AG04449 (cell line): ENCODE results near the gene AIG1.

Source experiments
- CTCF ChIA-PET: fragments of 350-600 bp; formaldehyde crosslinking; extraction: SDS; loops from one replicate; lab custom pipeline; 2021; ENCODE audit warnings: antibody characterized with exemption; lab: Yijun Ruan, JAX
- POLR2A ChIA-PET: fragments of 400-600, 350-600 bp; formaldehyde crosslinking; extraction: SDS; loops from one replicate; lab custom pipeline; 2020; ENCODE audit warnings: antibody characterized with exemption, inconsistent platforms; lab: Yijun Ruan, JAX
- DNase-seq: peaks from one replicate; pipeline ENCODE4 v3.0.0-alpha.2; 2010; ENCODE audit warnings: low read depth, low spot score
- H3K4me3 ChIP-seq: 2 replicates; pipeline ENCODE4 v1.5.1; 2011; ENCODE audit warnings: low read depth, mild to moderate bottlenecking, control low read depth, low read length
- CTCF ChIP-seq: IDR thresholded peaks from one replicate; pipeline ENCODE4 v1.5.1; 2011; ENCODE audit warnings: mild to moderate bottlenecking, moderate library complexity, low read length, control low read depth, inconsistent platforms; ENCODE audit not compliant: insufficient read depth; ENCODE audit errors: missing control alignments

The AIG1 gene

GRCh38 chr6:143109196-143109595 is 48.5 kb downstream of the AIG1 start:
- H3K4me3 ChIP-seq: no peak overlapping the region
- no peak for DNase-seq
- TF ChIP-seq CTCF: no peak
- ChIA-PET POLR2A (no interaction called here), CTCF (interaction anchor here (0.9 to 1.6 kb wide), 3 partner anchors 9 to 319 kb away, joined by 3 to 6 read pairs (median 4); no protein-coding TSS in a partner anchor)

GRCh38 chr6:143110572-143110971 is 49.9 kb downstream of the AIG1 start:
- TF ChIP-seq CTCF: no peak
- POLR2A ChIA-PET: interaction anchor here (0.5 kb wide), 1 partner anchor 340 kb away, joined by 3 read pairs; the partner anchor contains the start of genes ADAT2 and PEX3
- DNase-seq: peak; percentile 53
- CTCF ChIA-PET: interaction anchor here (0.6 kb wide), 1 partner anchor 417 kb away, joined by 3 read pairs; no protein-coding TSS in a partner anchor
- no peak overlapping the region for H3K4me3 ChIP-seq

DNA sequence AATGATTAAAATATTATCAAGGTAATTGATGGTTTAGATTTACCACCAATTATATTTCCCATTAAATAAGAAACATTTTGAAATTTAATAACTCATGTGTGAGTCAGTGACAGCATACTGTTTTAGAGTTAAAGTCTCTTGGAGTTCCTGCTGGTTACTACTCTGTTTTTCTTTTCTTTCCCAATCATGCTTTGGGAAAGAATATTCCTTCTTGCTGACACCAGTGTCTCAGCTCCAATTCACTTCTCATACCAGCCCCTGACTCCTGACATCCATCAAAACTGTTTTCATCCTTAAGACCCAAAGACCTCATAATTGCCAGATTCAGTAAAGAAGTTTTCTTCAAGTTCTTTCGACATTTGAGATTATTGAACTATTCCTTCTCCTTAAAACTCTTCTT is 50.3 kb downstream of the AIG1 start:
- H3K4me3 ChIP-seq: no peak overlapping the region
- TF ChIP-seq CTCF: no peak
- ChIA-PET CTCF (no interaction called here), POLR2A (interaction anchor here (0.5 kb wide), 1 partner anchor 339 kb away, joined by 3 read pairs; the partner anchor contains the start of genes ADAT2 and PEX3)
- DNase-seq: no peak

DNA sequence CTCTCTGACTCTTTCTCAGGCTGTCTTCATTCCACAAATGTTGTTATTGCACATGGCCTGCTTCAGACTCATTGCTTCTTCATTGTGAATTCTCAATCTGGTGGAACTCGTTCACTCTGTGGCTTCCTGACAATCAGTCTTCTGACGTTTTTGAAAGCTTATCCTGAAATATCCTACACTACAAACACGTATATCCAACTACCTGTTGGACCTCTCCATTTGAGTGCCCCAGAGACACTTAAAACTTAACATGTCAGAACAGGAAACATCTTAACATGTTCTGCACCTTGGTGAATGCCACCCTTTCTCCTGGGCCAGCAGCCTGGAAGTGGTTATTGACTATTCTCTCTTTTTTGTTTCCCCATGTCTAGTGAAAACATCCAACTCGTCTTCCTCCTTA is 50.8 kb downstream of the AIG1 start:
- TF ChIP-seq CTCF: no peak
- H3K4me3 ChIP-seq: no peak overlapping the region
- DNase-seq: no peak
- ChIA-PET CTCF (interaction anchor here (1.0 kb wide), 1 partner anchor 75 kb away, joined by 3 read pairs; no protein-coding TSS in a partner anchor), POLR2A (no interaction called here)

DNA sequence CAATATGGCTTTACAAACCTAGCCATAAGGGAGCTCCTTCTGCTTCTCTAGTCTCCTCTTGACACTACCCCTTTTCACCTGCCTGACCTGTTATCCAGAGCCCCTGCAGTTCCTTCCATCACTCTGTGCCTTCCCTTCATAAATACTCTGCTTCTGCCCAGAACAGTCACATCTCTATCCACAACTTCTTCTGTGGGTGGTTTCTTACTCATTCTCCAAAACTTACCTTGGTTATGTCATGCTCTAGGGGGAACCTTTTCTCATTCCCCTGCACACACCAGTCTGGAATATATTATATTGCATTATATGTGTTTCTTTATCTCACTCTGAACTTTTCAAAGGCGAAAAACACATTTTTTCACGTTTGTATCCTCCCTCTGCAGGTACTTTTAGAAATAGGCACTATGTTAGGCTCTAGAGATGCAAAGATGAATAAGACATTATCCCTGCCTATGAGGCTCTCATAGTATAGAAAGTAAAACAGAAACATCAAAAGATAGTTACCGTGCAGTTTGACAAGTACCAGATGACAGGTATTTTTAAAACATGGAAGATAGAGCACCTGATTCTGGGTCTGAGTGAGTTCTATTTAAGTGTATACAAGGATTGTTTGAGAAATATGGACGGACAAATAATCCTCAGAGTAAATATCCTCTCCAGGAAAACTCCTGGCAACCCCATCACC is 51.5 kb downstream of the AIG1 start:
- no peak overlapping the region for H3K4me3 ChIP-seq
- no peak for DNase-seq
- POLR2A ChIA-PET: no interaction called here
- CTCF ChIA-PET: interaction anchor here (0.9 to 1.0 kb wide), 2 partner anchors 11 to 74 kb away, joined by 3 read pairs; no protein-coding TSS in a partner anchor
- TF ChIP-seq CTCF: no peak

DNA sequence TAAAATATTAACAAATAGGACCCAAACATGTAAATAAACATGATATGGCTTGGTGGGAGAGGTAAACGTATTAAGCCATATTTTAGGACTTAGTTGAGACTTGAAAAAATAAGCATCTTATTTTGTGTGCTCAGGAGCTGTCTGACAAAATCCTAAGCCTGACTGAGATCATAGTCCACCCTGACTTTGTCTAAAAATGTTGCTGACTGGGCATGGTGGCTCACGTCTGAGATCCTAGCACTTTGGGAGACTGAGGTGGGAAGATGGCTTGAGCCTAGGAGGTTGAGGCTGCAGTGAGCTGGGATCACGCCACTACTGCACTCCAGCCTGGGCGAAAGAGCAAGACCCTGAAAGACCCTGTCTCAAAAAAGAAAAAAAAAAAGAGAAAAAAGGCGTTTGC is 52.1 kb downstream of the AIG1 start:
- TF ChIP-seq CTCF: no peak
- CTCF ChIA-PET: interaction anchor here (0.9 kb wide), 1 partner anchor 10 kb away, joined by 3 read pairs; no protein-coding TSS in a partner anchor
- POLR2A ChIA-PET: no interaction called here
- DNase-seq: no peak
- no peak overlapping the region for H3K4me3 ChIP-seq
